Esophagus muscularis mucosa (tissue), 4 donors: ENCODE data around the gene ACBD4. TPM values are rescaled to one million over a fixed set of nuclear protein-coding genes. Genes with fewer than 3 reads are reported as not detected.
A peak's percentile ranks its signal among the peaks of the same experiment; 100 is the strongest.

ENCODE experiments used
- DNase-seq: peaks from one replicate; pipeline ENCODE4 v3.0.0-alpha.2; 2017; ENCODE audit errors: extremely low spot score
- H3K27ac ChIP-seq, 4 donors: fragments of 200-600 bp; sonication (generic); replicated peaks in 1 of 4; 1 replicate in 3 of 4; 2 replicates in 1 of 4; pipeline ENCODE4 v1.5.1; 2016 to 2019; ENCODE audit warnings: mild to moderate bottlenecking in 1 of 4
- H3K27me3 ChIP-seq, 4 donors: fragments of 200-600 bp; sonication (generic); one replicate each; pipeline versions ENCODE4 v1.5.1 to v1.6.0; 2016 to 2019
- H3K36me3 ChIP-seq, 4 donors: fragments of 200-600 bp; sonication (generic); one replicate each; pipeline ENCODE4 v1.5.1; 2016 to 2019
- H3K4me1 ChIP-seq, 4 donors: fragments of 200-600 bp; sonication (generic); one replicate each; pipeline ENCODE4 v1.5.1; 2016 to 2019
- H3K4me3 ChIP-seq, 4 donors: fragments of 200-600 bp; sonication (generic); 1 replicate in 2 of 4; 2 replicates in 2 of 4; pipeline ENCODE4 v1.5.1; 2016 to 2019; ENCODE audit warnings: mild to moderate bottlenecking in 4 of 4, moderate library complexity in 1 of 4
- H3K9me3 ChIP-seq, 4 donors: fragments of 200-600 bp; sonication (generic); 1 replicate in 3 of 4; 2 replicates in 1 of 4; pipeline ENCODE4 v1.5.1; 2016 to 2019
- EP300 ChIP-seq: sonication (generic); formaldehyde crosslinking; IDR thresholded peaks from one replicate; pipeline ENCODE4 v1.6.1; 2017; ENCODE audit warnings: antibody characterized with exemption
- POLR2A ChIP-seq: fragments of 450-650 bp; IDR thresholded peaks from one replicate; pipeline ENCODE4 v1.6.1; 2017; ENCODE audit warnings: antibody characterized with exemption, moderate library complexity, mild to moderate bottlenecking, low read depth
- POLR2AphosphoS5 ChIP-seq, 2 donors: sonication (generic); formaldehyde crosslinking; IDR thresholded peaks; one replicate each; pipeline ENCODE4 v1.6.1; 2017; ENCODE audit warnings: antibody characterized with exemption in 2 of 2
- WGBS: methylation state at CpG from one replicate; pipeline ENCODE4 v1.1.5; 2018; 5-methylcytosine and 5-hydroxymethylcytosine counted together
- intact Hi-C: fragments of 100-400 bp; cut with DNase I; formaldehyde crosslinking; loops from one replicate; pipeline ENCODE4 v1.15.1; 2023
- total RNA-seq, 4 donors: library from RNA; depleted of rRNA; stranded (reverse); fragments of >200 nt; gene quantifications; one replicate each; pipeline versions ENCODE4 v1.1.0 to v1.2.1, GENCODE V29; 2016
- TF ChIP-seq, protein P1 (sequence below), 3 experiments: fragments of 200-600 bp in 2 of 3; fragments of 450-650 bp in 1 of 3; sonication (generic) in 2 of 3; IDR thresholded peaks; one replicate each; pipeline ENCODE4 v1.5.1; 2017 to 2019; ENCODE audit warnings: antibody characterized with exemption in 3 of 3, mild to moderate bottlenecking in 2 of 3, moderate library complexity in 1 of 3

ACBD4 gene
- total RNA-seq, 4 donors from 2014 or later = 20.9 to 34.8 (median 23.5) TPM

DNA sequence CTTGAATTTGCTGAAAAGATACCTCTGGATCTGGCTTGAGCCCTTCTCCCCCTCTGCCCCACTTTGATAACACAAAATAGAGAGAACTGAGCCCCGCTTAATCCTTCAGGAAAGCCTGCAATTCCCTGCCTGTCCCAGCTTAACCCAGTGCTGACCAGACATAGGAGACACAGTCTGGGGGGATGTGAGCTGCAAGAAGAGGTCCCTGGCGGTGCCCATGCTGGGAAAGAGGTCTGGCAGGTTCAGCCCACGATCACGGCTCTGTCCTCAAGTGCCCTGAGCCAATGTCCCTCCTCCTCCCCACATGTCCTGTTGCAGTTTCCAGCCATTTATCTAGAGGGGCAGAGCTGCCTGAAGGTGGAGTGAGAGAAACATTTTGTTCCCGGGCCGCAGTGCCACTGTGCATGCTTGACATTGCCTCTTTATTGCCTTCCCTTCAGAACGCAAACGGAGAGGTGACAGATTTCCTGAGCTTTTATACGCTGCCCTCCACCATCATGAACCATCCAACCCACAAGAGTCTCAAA, 32.2 kb upstream of the ACBD4 start:
- Histone ChIP-seq H3K9me3 (no peaks in the 10 kb centered on the region), H3K27me3 (no peaks in the 10 kb centered on the region), H3K36me3 (peaks cover 43 to 97% (median 93%) of the 10 kb centered on the region in 4 donors), H3K4me1 (peaks cover 36 to 57% (median 39%) of the 10 kb centered on the region in 4 donors), H3K27ac (no peak overlapping the region), H3K4me3 (no peak overlapping the region)
- no peak for DNase-seq
- TF ChIP-seq POLR2AphosphoS5 (IDR thresholded peaks at IDR 0.05) = no peak
- TF ChIP-seq EP300 = no peak
- TF ChIP-seq, protein P1, sequence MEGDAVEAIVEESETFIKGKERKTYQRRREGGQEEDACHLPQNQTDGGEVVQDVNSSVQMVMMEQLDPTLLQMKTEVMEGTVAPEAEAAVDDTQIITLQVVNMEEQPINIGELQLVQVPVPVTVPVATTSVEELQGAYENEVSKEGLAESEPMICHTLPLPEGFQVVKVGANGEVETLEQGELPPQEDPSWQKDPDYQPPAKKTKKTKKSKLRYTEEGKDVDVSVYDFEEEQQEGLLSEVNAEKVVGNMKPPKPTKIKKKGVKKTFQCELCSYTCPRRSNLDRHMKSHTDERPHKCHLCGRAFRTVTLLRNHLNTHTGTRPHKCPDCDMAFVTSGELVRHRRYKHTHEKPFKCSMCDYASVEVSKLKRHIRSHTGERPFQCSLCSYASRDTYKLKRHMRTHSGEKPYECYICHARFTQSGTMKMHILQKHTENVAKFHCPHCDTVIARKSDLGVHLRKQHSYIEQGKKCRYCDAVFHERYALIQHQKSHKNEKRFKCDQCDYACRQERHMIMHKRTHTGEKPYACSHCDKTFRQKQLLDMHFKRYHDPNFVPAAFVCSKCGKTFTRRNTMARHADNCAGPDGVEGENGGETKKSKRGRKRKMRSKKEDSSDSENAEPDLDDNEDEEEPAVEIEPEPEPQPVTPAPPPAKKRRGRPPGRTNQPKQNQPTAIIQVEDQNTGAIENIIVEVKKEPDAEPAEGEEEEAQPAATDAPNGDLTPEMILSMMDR (IDR thresholded peaks at IDR 0.05) = no peak
- no peak for TF ChIP-seq POLR2A
- WGBS = 74% methylated on average over 8 of the region's 9 CpGs
- intact Hi-C loops = no loop called here

DNA sequence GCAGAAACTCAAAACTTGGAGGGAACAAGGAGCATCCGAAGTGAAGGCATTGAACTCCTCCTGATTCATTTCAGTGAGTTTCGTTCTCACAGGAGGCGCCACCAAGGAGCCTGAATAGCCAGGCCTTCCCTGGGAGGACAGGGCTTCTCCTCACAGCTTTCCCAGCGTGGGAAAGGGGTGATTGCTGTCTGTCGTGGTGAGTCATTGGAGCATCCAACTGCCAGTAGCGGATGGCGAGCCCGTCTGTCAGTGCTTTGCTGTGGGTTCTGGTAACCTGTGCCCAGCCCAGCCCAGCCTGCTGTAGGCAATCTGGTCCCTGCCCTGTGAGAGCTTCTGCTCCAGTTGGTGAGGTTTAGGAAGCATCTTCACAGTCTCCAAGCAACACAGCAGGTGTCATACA, 31.5 kb upstream of the ACBD4 start:
- WGBS = 86% methylated on average over 3 of the region's 8 CpGs
- H3K27ac ChIP-seq = no peak overlapping the region
- H3K9me3 ChIP-seq = no peaks in the 10 kb centered on the region
- TF ChIP-seq, protein P1 (IDR thresholded peaks at IDR 0.05) = no peak
- no peak for TF ChIP-seq POLR2AphosphoS5 (IDR thresholded peaks at IDR 0.05)
- TF ChIP-seq EP300 = no peak
- TF ChIP-seq POLR2A = no peak
- no peak for DNase-seq
- peaks cover 36 to 53% (median 39%) of the 10 kb centered on the region in 4 donors for H3K4me1 ChIP-seq
- no peak overlapping the region for H3K4me3 ChIP-seq
- no peaks in the 10 kb centered on the region for H3K27me3 ChIP-seq
- peaks cover 41 to 98% (median 90%) of the 10 kb centered on the region in 4 donors for H3K36me3 ChIP-seq
- intact Hi-C loops = no loop called here

DNA sequence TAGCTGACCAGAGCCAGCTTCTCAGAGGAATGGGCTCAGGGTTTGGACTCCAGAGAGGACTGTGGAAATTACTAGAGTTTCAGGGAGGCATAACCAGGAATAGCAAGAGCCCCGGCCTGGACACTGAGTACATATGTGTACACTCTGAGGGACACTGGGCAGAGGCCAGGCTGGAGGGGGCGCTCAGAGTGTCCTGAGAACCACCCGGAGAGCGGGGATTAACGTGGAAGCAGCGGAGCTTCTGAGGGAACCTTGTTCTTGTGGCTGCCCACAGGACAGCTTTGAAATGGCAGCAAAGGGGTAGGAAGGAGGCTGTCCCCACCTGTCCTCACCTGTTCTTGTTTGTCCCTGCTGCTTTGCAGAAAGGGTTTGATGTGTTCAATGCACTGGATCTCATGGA, 31.0 kb upstream of the ACBD4 start:
- TF ChIP-seq EP300 = no peak
- TF ChIP-seq POLR2A = no peak
- TF ChIP-seq, protein P1 (IDR thresholded peaks at IDR 0.05) = no peak
- TF ChIP-seq POLR2AphosphoS5 (IDR thresholded peaks at IDR 0.05) = no peak

DNA sequence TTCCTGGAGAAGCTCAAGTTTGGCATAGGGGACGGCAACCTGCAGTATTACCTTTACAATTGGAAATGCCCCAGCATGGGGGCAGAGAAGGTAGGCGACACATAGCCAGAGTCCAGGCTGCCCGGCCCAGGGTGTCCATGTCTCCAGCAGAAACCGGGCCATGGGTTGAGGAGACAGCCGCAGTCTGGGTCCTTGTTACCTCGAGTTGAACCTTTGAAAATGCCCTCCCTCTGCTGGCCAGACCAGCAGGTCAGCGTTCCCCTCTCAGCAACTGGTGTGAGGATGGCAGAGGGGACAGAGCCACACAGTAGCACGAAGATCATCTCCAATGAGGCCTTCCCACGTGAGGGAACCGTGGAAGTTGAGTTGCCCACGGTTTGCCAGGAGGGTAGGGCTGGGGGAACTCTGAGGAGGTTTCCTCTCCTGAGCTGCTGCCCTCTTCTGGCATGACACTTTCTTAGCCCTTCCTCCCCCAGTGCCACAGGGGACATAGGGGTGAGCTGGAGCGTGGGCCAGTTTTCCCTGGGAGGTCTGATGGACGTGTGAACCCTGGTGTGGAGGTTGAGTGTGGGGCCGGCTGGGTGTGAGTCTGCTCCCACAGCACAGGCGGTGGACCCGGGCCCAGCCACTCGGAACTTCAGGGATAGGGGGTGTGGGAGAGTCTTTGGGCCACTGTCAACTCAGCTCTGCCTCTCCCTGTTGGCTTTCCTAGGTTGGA, 30.4 kb upstream of the ACBD4 start:
- H3K27ac ChIP-seq = peak overlapping the region in 1 of 4 donors; percentile 23
- peaks cover 43 to 57% (median 45%) of the 10 kb centered on the region in 4 donors for H3K4me1 ChIP-seq

More for the DNA sequence above, 31.0 kb upstream of the ACBD4 start:
- H3K9me3 ChIP-seq = no peaks in the 10 kb centered on the region
- no peaks in the 10 kb centered on the region for H3K27me3 ChIP-seq
- no peak for DNase-seq
- peaks cover 39 to 98% (median 87%) of the 10 kb centered on the region in 4 donors for H3K36me3 ChIP-seq
- intact Hi-C loops = no loop called here
- H3K4me3 ChIP-seq = no peak overlapping the region
- peak overlapping the region in 1 of 4 donors; percentile 1 for H3K27ac ChIP-seq
- H3K4me1 ChIP-seq = peaks cover 37 to 53% (median 39%) of the 10 kb centered on the region in 4 donors
- 86% methylated on average over 6 of the region's 6 CpGs for WGBS

DNA sequence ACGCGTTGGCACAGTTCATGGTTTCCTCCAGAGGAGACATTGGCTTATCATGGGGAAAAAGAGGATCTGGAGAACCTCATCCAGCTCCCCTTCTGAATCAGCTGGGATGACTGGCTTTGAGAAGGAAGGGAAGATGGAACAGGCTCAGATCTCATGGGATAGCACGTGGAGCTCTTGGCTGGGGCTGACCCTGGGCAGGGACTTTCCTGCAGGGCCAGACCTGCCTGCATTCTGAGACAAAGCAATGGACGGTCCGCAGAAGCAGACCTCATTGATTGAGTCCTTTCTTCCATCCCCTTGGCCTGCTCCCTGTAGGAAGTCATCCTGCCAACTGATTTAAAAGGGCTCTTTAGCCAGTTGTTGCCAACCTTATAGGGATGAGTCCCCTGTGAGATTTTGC, 29.4 kb upstream of the ACBD4 start:
- 58% methylated on average over 5 of the region's 5 CpGs for WGBS
- Histone ChIP-seq H3K4me1 (peaks cover 53 to 67% (median 55%) of the 10 kb centered on the region in 4 donors), H3K9me3 (no peaks in the 10 kb centered on the region), H3K27ac (peak overlapping the region in 3 of 4 donors; percentile 24 to 39 (median 38)), H3K4me3 (no peak overlapping the region), H3K36me3 (peaks cover 28 to 85% (median 76%) of the 10 kb centered on the region in 4 donors), H3K27me3 (no peaks in the 10 kb centered on the region)
- intact Hi-C loops = no loop called here
- TF ChIP-seq EP300 = no peak
- TF ChIP-seq POLR2AphosphoS5 (IDR thresholded peaks at IDR 0.05) = no peak
- TF ChIP-seq, protein P1 (IDR thresholded peaks at IDR 0.05) = no peak
- TF ChIP-seq POLR2A = no peak
- DNase-seq = no peak

More for the DNA sequence above, 30.4 kb upstream of the ACBD4 start:
- Histone ChIP-seq H3K27me3 (no peaks in the 10 kb centered on the region), H3K36me3 (peaks cover 34 to 93% (median 82%) of the 10 kb centered on the region in 4 donors), H3K4me3 (no peak overlapping the region), H3K9me3 (no peaks in the 10 kb centered on the region)
- TF ChIP-seq POLR2A (no peak), EP300 (no peak)
- intact Hi-C loops = no loop called here
- no peak for DNase-seq
- WGBS = 81% methylated on average over 11 of the region's 17 CpGs
